ENCODE data around the gene AMMECR1.

Gene AMMECR1

GRCh38 chrX:110281377-110281776 is 36.5 kb downstream of the AMMECR1 start:
- Histone ChIP-seq H3K36me3 (ENCODE audit: insufficient read depth, low read length) (no peaks in the 10 kb centered on the region), H3K27me3 (ENCODE audit: control insufficient read depth in 1 of 2, insufficient read depth in 2 of 2, low read length in 2 of 2) (no peaks in the 10 kb centered on the region), H3K9ac (ENCODE audit: low read length) (no peak overlapping the region), H3K27ac (ENCODE audit: low read depth, low read length) (no peak overlapping the region), H3K4me1 (ENCODE audit: insufficient read depth, low read length) (no peaks in the 10 kb centered on the region), H3K9me3 (ENCODE audit: low read length) (no peaks in the 10 kb centered on the region), H3K4me3 (ENCODE audit: low read depth in 1 of 2, low read length in 2 of 2) (no peak overlapping the region)

- Histone ChIP-seq H3K4me1 (ENCODE audit: insufficient read depth, low read length) (no peaks in the 10 kb centered on the region), H3K36me3 (ENCODE audit: insufficient read depth, low read length) (no peaks in the 10 kb centered on the region), H3K9me3 (ENCODE audit: low read length) (no peaks in the 10 kb centered on the region), H3K9ac (ENCODE audit: low read length) (no peak overlapping the region), H3K27ac (ENCODE audit: low read depth, low read length) (no peak overlapping the region), H3K27me3 (ENCODE audit: control insufficient read depth in 1 of 2, insufficient read depth in 2 of 2, low read length in 2 of 2) (no peaks in the 10 kb centered on the region), H3K4me3 (ENCODE audit: low read depth in 1 of 2, low read length in 2 of 2) (no peak overlapping the region)
Measured at GRCh38 chrX:110280954-110281353, 36.9 kb downstream of the AMMECR1 start.

GRCh38 chrX:110277609-110278008 is 40.3 kb downstream of the AMMECR1 start:
- Histone ChIP-seq H3K27ac (ENCODE audit: low read depth, low read length) (no peak overlapping the region), H3K36me3 (ENCODE audit: insufficient read depth, low read length) (no peaks in the 10 kb centered on the region), H3K4me1 (ENCODE audit: insufficient read depth, low read length) (no peaks in the 10 kb centered on the region), H3K9ac (ENCODE audit: low read length) (no peak overlapping the region), H3K27me3 (ENCODE audit: control insufficient read depth in 1 of 2, insufficient read depth in 2 of 2, low read length in 2 of 2) (no peaks in the 10 kb centered on the region), H3K4me3 (ENCODE audit: low read depth in 1 of 2, low read length in 2 of 2) (no peak overlapping the region), H3K9me3 (ENCODE audit: low read length) (no peaks in the 10 kb centered on the region)

- Histone ChIP-seq H3K4me3 (ENCODE audit: low read depth in 1 of 2, low read length in 2 of 2) (no peak overlapping the region), H3K4me1 (ENCODE audit: insufficient read depth, low read length) (no peaks in the 10 kb centered on the region), H3K36me3 (ENCODE audit: insufficient read depth, low read length) (no peaks in the 10 kb centered on the region), H3K27me3 (ENCODE audit: control insufficient read depth in 1 of 2, insufficient read depth in 2 of 2, low read length in 2 of 2) (no peaks in the 10 kb centered on the region), H3K9me3 (ENCODE audit: low read length) (no peaks in the 10 kb centered on the region), H3K27ac (ENCODE audit: low read depth, low read length) (no peak overlapping the region), H3K9ac (ENCODE audit: low read length) (no peak overlapping the region)
Measured at GRCh38 chrX:110276778-110277177, 41.1 kb downstream of the AMMECR1 start.

GRCh38 chrX:110268886-110269285 is 49.0 kb downstream of the AMMECR1 start:
- Histone ChIP-seq H3K27ac (ENCODE audit: low read depth, low read length) (no peak overlapping the region), H3K9me3 (ENCODE audit: low read length) (no peaks in the 10 kb centered on the region), H3K36me3 (ENCODE audit: insufficient read depth, low read length) (no peaks in the 10 kb centered on the region), H3K4me3 (ENCODE audit: low read depth in 1 of 2, low read length in 2 of 2) (no peak overlapping the region), H3K9ac (ENCODE audit: low read length) (no peak overlapping the region), H3K4me1 (ENCODE audit: insufficient read depth, low read length) (no peaks in the 10 kb centered on the region), H3K27me3 (ENCODE audit: control insufficient read depth in 1 of 2, insufficient read depth in 2 of 2, low read length in 2 of 2) (no peaks in the 10 kb centered on the region)

- Histone ChIP-seq H3K9ac (ENCODE audit: low read length) (no peak overlapping the region), H3K4me1 (ENCODE audit: insufficient read depth, low read length) (no peaks in the 10 kb centered on the region), H3K27me3 (ENCODE audit: control insufficient read depth in 1 of 2, insufficient read depth in 2 of 2, low read length in 2 of 2) (no peaks in the 10 kb centered on the region), H3K36me3 (ENCODE audit: insufficient read depth, low read length) (no peaks in the 10 kb centered on the region), H3K27ac (ENCODE audit: low read depth, low read length) (no peak overlapping the region), H3K4me3 (ENCODE audit: low read depth in 1 of 2, low read length in 2 of 2) (no peak overlapping the region), H3K9me3 (ENCODE audit: low read length) (no peaks in the 10 kb centered on the region)
Measured at GRCh38 chrX:110268395-110268794, 49.5 kb downstream of the AMMECR1 start.

GRCh38 chrX:110267874-110268273 is 50.0 kb downstream of the AMMECR1 start:
- Histone ChIP-seq H3K27ac (ENCODE audit: low read depth, low read length) (no peak overlapping the region), H3K27me3 (ENCODE audit: control insufficient read depth in 1 of 2, insufficient read depth in 2 of 2, low read length in 2 of 2) (no peaks in the 10 kb centered on the region), H3K4me1 (ENCODE audit: insufficient read depth, low read length) (no peaks in the 10 kb centered on the region), H3K9ac (ENCODE audit: low read length) (no peak overlapping the region), H3K9me3 (ENCODE audit: low read length) (no peaks in the 10 kb centered on the region), H3K4me3 (ENCODE audit: low read depth in 1 of 2, low read length in 2 of 2) (no peak overlapping the region), H3K36me3 (ENCODE audit: insufficient read depth, low read length) (no peaks in the 10 kb centered on the region)

- Histone ChIP-seq H3K4me1 (ENCODE audit: insufficient read depth, low read length) (no peaks in the 10 kb centered on the region), H3K4me3 (ENCODE audit: low read depth in 1 of 2, low read length in 2 of 2) (no peak overlapping the region), H3K9me3 (ENCODE audit: low read length) (no peaks in the 10 kb centered on the region), H3K36me3 (ENCODE audit: insufficient read depth, low read length) (no peaks in the 10 kb centered on the region), H3K27me3 (ENCODE audit: control insufficient read depth in 1 of 2, insufficient read depth in 2 of 2, low read length in 2 of 2) (no peaks in the 10 kb centered on the region), H3K27ac (ENCODE audit: low read depth, low read length) (no peak overlapping the region), H3K9ac (ENCODE audit: low read length) (no peak overlapping the region)
Measured at GRCh38 chrX:110265661-110266060, 52.2 kb downstream of the AMMECR1 start.

- H3K4me3 ChIP-seq (ENCODE audit: low read depth in 1 of 2, low read length in 2 of 2): no peak overlapping the region
- no peaks in the 10 kb centered on the region for H3K36me3 ChIP-seq (ENCODE audit: insufficient read depth, low read length)
- H3K27me3 ChIP-seq (ENCODE audit: control insufficient read depth in 1 of 2, insufficient read depth in 2 of 2, low read length in 2 of 2): no peaks in the 10 kb centered on the region
Measured at GRCh38 chrX:110259117-110259516, 58.8 kb downstream of the AMMECR1 start.

GRCh38 chrX:110258552-110258951 is 59.3 kb downstream of the AMMECR1 start:
- Histone ChIP-seq H3K9me3 (ENCODE audit: low read length) (no peaks in the 10 kb centered on the region), H3K4me3 (ENCODE audit: low read depth in 1 of 2, low read length in 2 of 2) (no peak overlapping the region), H3K27ac (ENCODE audit: low read depth, low read length) (no peak overlapping the region), H3K9ac (ENCODE audit: low read length) (no peak overlapping the region), H3K27me3 (ENCODE audit: control insufficient read depth in 1 of 2, insufficient read depth in 2 of 2, low read length in 2 of 2) (no peaks in the 10 kb centered on the region), H3K4me1 (ENCODE audit: insufficient read depth, low read length) (no peaks in the 10 kb centered on the region), H3K36me3 (ENCODE audit: insufficient read depth, low read length) (no peaks in the 10 kb centered on the region)

More at GRCh38 chrX:110259117-110259516, 58.8 kb downstream of the AMMECR1 start:
- Histone ChIP-seq H3K9ac (ENCODE audit: low read length) (no peak overlapping the region), H3K9me3 (ENCODE audit: low read length) (no peaks in the 10 kb centered on the region), H3K4me1 (ENCODE audit: insufficient read depth, low read length) (no peaks in the 10 kb centered on the region), H3K27ac (ENCODE audit: low read depth, low read length) (no peak overlapping the region)

GRCh38 chrX:110257889-110258288 is 60.0 kb downstream of the AMMECR1 start:
- Histone ChIP-seq H3K27ac (ENCODE audit: low read depth, low read length) (no peak overlapping the region), H3K9me3 (ENCODE audit: low read length) (no peaks in the 10 kb centered on the region), H3K27me3 (ENCODE audit: control insufficient read depth in 1 of 2, insufficient read depth in 2 of 2, low read length in 2 of 2) (no peaks in the 10 kb centered on the region), H3K4me3 (ENCODE audit: low read depth in 1 of 2, low read length in 2 of 2) (no peak overlapping the region), H3K4me1 (ENCODE audit: insufficient read depth, low read length) (no peaks in the 10 kb centered on the region), H3K36me3 (ENCODE audit: insufficient read depth, low read length) (no peaks in the 10 kb centered on the region), H3K9ac (ENCODE audit: low read length) (no peak overlapping the region)

- H3K9me3 ChIP-seq (ENCODE audit: low read length): no peaks in the 10 kb centered on the region
- H3K27ac ChIP-seq (ENCODE audit: low read depth, low read length): no peak overlapping the region
- no peaks in the 10 kb centered on the region for H3K4me1 ChIP-seq (ENCODE audit: insufficient read depth, low read length)
- no peaks in the 10 kb centered on the region for H3K27me3 ChIP-seq (ENCODE audit: control insufficient read depth in 1 of 2, insufficient read depth in 2 of 2, low read length in 2 of 2)
- no peak overlapping the region for H3K9ac ChIP-seq (ENCODE audit: low read length)
- no peak overlapping the region for H3K4me3 ChIP-seq (ENCODE audit: low read depth in 1 of 2, low read length in 2 of 2)
- no peaks in the 10 kb centered on the region for H3K36me3 ChIP-seq (ENCODE audit: insufficient read depth, low read length)
Measured at GRCh38 chrX:110252711-110253110, 65.2 kb downstream of the AMMECR1 start.

Data from muscle layer of colon (tissue), 2 donors.